A673 (cell line): Measurements from ENCODE around the gene PRKCH. TPM values are rescaled to one million over a fixed set of nuclear protein-coding genes. Genes with fewer than 3 reads are reported as not detected.

Source experiments
- BruUV-seq: library from RNA; stranded (reverse); fragments of 400-500 nt; replicated peaks from 2 replicates; lab custom pipeline; 2021; lab: Mats Ljungman, UMichigan
- CTCF ChIA-PET: fragments of 300-600 bp; sonication (Branson Sonifier 250); formaldehyde crosslinking; loops from one replicate; lab custom pipeline; 2022; ENCODE audit warnings: antibody characterized with exemption; lab: Charles Lee
- POLR2A ChIA-PET: fragments of 300-600 bp; sonication (Branson Sonifier 250); formaldehyde crosslinking; loops from one replicate; lab custom pipeline; 2022; ENCODE audit warnings: antibody characterized with exemption; ENCODE audit not compliant: low non-redundant PET; lab: Charles Lee
- DNase-seq: peaks from one replicate; pipeline ENCODE4 v3.0.0-alpha.2; 2015; ENCODE audit warnings: low spot score
- H3K27ac ChIP-seq: fragments of 200-600 bp; sonication (generic); 2 replicates; pipeline ENCODE4 v1.5.1; 2016; ENCODE audit warnings: mixed run types, low read depth, mild to moderate bottlenecking, mixed read lengths, antibody characterized with exemption, low read length; ENCODE audit not compliant: poor library complexity, severe bottlenecking
- H3K27me3 ChIP-seq: fragments of 200-600 bp; sonication (generic); replicated peaks from 2 replicates; pipeline ENCODE4 v1.6.1; 2017; ENCODE audit warnings: mixed run types, low read depth, mild to moderate bottlenecking, mixed read lengths, antibody characterized with exemption, low read length; ENCODE audit not compliant: insufficient read depth, poor library complexity
- H3K36me3 ChIP-seq: fragments of 200-600 bp; sonication (generic); 2 replicates; pipeline ENCODE4 v1.6.1; 2016; ENCODE audit warnings: mixed run types, mild to moderate bottlenecking, mixed read lengths, antibody characterized with exemption, low read length; ENCODE audit not compliant: insufficient read depth, poor library complexity, severe bottlenecking
- H3K4me1 ChIP-seq: fragments of 200-600 bp; sonication (generic); 2 replicates; pipeline ENCODE4 v1.6.1; 2017; ENCODE audit warnings: mixed run types, mild to moderate bottlenecking, mixed read lengths, antibody characterized with exemption, low read length; ENCODE audit not compliant: insufficient read depth, poor library complexity, severe bottlenecking
- H3K4me3 ChIP-seq: fragments of 200-600 bp; sonication (generic); 2 replicates; pipeline ENCODE4 v1.5.1; 2016; ENCODE audit warnings: low read depth, mixed run types, mild to moderate bottlenecking, mixed read lengths, low read length; ENCODE audit not compliant: poor library complexity, severe bottlenecking
- H3K9me3 ChIP-seq: fragments of 200-600 bp; sonication (generic); 2 replicates; pipeline ENCODE4 v1.6.1; 2016; ENCODE audit warnings: mixed run types, low read depth, mild to moderate bottlenecking, mixed read lengths, antibody characterized with exemption, low read length; ENCODE audit not compliant: poor library complexity, severe bottlenecking
- CTCF ChIP-seq: fragments of 300-800, 200-600 bp; sonication (generic); conservative IDR thresholded peaks from 2 replicates; pipeline ENCODE4 v1.5.1; 2017; ENCODE audit warnings: low read depth, mild to moderate bottlenecking, antibody characterized with exemption, low read length, moderate library complexity, mixed read lengths
- EZH2 ChIP-seq: fragments of 200-600 bp; sonication (generic); IDR thresholded peaks from 2 replicates; pipeline ENCODE4 v1.6.1; 2017; ENCODE audit warnings: borderline replicate concordance, low read depth, mild to moderate bottlenecking, mixed read lengths, antibody characterized with exemption, low read length; ENCODE audit not compliant: poor library complexity, severe bottlenecking
- intact Hi-C: fragments of 100-400 bp; cut with micrococcal nuclease; formaldehyde crosslinking; loops from one replicate; pipeline ENCODE4 v1.10.0; 2022; ENCODE audit not compliant: unreplicated experiment
- total RNA-seq: library from RNA; stranded (reverse); gene quantifications from 2 replicates; pipeline ENCODE4 v1.2.3, GENCODE V29; 2021

PRKCH gene
- total RNA-seq, 1 experiment from 2014 or later, result 1.8 TPM

- H3K4me1 ChIP-seq, result peaks cover 24% of the 10 kb centered on the region
- H3K27ac ChIP-seq, result no peak overlapping the region
- ChIA-PET POLR2A (no interaction called here), CTCF (no interaction called here)
- no peak for TF ChIP-seq EZH2
- no peak for TF ChIP-seq CTCF
- H3K4me3 ChIP-seq, result no peak overlapping the region
- no peaks in the 10 kb centered on the region for H3K27me3 ChIP-seq
- no peaks in the 10 kb centered on the region for H3K9me3 ChIP-seq
- no peak for DNase-seq
- BruUV-seq, result no TSS peak
- H3K36me3 ChIP-seq, result no peaks in the 10 kb centered on the region
- intact Hi-C loops, result no loop called here
These were observed 260.7 kb downstream of the PRKCH start for GRCh38 chr14:61581955-61582615.

DNA sequence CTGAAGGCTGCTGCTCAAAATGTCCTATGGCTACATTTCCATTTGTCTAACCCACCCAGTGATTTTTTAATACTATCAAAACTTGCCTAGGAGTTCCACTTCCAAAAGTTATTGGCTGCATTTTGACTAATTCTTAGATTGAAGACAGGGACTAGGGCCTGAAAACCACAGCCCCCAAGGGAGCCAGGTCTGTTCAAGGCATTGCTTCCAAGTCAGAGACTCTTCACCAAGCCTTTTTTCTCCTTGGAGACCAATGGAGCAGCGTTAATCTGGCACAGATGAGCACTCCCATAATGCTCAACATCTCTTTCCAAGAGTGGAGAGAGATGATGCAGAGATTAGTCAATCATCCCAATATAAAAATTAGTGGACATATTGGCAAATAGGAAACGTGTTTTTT lies 261.4 kb downstream of the PRKCH start:
- TF ChIP-seq EZH2, result no peak
- TF ChIP-seq CTCF, result no peak
- intact Hi-C loops, result no loop called here
- POLR2A ChIA-PET, result no interaction called here
- H3K4me3 ChIP-seq, result no peak overlapping the region
- no TSS peak for BruUV-seq
- H3K27ac ChIP-seq, result no peak overlapping the region
- H3K4me1 ChIP-seq, result peaks cover 19% of the 10 kb centered on the region
- H3K27me3 ChIP-seq, result no peaks in the 10 kb centered on the region
- H3K9me3 ChIP-seq, result no peaks in the 10 kb centered on the region
- DNase-seq, result no peak
- H3K36me3 ChIP-seq, result no peaks in the 10 kb centered on the region
- CTCF ChIA-PET, result no interaction called here

DNA sequence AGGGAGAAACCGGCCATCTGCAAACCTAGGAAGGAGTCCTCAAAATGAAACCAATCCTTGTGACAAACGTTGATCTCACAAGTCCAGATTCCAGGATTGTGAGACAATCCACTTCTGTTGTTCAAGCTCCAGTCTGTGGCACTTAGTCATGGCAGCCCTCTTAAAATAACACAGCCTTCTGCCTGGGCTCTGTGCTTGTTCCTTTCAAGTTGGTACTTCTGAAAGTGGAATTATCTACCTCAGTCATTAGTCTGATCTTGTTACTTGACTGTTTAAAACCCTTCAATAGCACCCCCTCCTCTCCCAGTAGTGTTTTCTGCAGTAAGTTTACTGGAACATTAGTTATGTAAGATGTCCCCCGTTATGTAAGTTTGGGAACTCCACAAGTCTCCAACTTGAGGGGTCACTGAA lies 263.0 kb downstream of the PRKCH start:
- no peak for DNase-seq
- H3K4me1 ChIP-seq, result peaks cover 8% of the 10 kb centered on the region

More for the DNA sequence above, 263.0 kb downstream of the PRKCH start:
- BruUV-seq, result no TSS peak
- Histone ChIP-seq H3K27ac (no peak overlapping the region), H3K27me3 (no peaks in the 10 kb centered on the region), H3K36me3 (no peaks in the 10 kb centered on the region), H3K4me3 (no peak overlapping the region), H3K9me3 (no peaks in the 10 kb centered on the region)
- ChIA-PET CTCF (no interaction called here), POLR2A (no interaction called here)
- intact Hi-C loops, result no loop called here
- TF ChIP-seq CTCF (no peak), EZH2 (no peak)
